ENCODE measurements around the gene PANK1. TPM values are rescaled to one million over a fixed set of nuclear protein-coding genes. Genes with fewer than 3 reads are reported as not detected.

The PANK1 gene
- total and polyA plus RNA-seq, 9 of the 15 experiments (the other 6 are each of a cell fraction or from before 2014, with no cell fraction given): 1.7 to 10.7 (median 6.5) TPM

- TF ChIP-seq, protein P1, sequence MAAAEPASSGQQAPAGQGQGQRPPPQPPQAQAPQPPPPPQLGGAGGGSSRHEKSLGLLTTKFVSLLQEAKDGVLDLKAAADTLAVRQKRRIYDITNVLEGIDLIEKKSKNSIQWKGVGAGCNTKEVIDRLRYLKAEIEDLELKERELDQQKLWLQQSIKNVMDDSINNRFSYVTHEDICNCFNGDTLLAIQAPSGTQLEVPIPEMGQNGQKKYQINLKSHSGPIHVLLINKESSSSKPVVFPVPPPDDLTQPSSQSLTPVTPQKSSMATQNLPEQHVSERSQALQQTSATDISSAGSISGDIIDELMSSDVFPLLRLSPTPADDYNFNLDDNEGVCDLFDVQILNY (CRISPR knock-in tag; IDR thresholded peaks at IDR 0.05): no peak
- TF ChIP-seq MEF2A (IDR thresholded peaks at IDR 0.05; ENCODE audit: control insufficient read depth, low read depth, low read length): no peak
These were observed 78.0 kb downstream of the PANK1 start (continued) for GRCh38 chr10:89566992-89567391.

- H2AFZ ChIP-seq (ENCODE audit: low read depth, low read length): no peak overlapping the region
- 14% methylated on average over 10 of the region's 10 CpGs for WGBS (ENCODE audit: insufficient coverage, low coverage, missing lambda C conversion rate)
- no peaks in the 10 kb centered on the region for H3K9me1 ChIP-seq (ENCODE audit: control insufficient read depth, insufficient read depth, low read length)
- H3K9ac ChIP-seq (ENCODE audit: insufficient read depth in 1 of 2, low read depth in 2 of 2, low read length in 2 of 2): no peak overlapping the region
- FAIRE-seq (no peak), DNase-seq (ENCODE audit: extremely low read depth in 1 of 4, low spot score in 3 of 4) (no peak), ATAC-seq (no peak)
- H3K79me2 ChIP-seq (ENCODE audit: control insufficient read depth, insufficient read depth, low read length): no peaks in the 10 kb centered on the region
- no TSS peak for BruUV-seq (replicated peaks)
- no peaks in the 10 kb centered on the region for H4K20me1 ChIP-seq (replicated peaks; ENCODE audit: control insufficient read depth, insufficient read depth, low read length)
- no peaks in the 10 kb centered on the region for H3K4me1 ChIP-seq (replicated peaks in 1 of 2; ENCODE audit: control insufficient read depth in 2 of 2, insufficient read depth in 2 of 2, low read length in 2 of 2)
- no peaks in the 10 kb centered on the region for H3K9me3 ChIP-seq (replicated peaks; ENCODE audit: control insufficient read depth, insufficient read depth, low read depth, low read length)
- no peak overlapping the region for H3K27ac ChIP-seq (ENCODE audit: extremely low read depth, low read depth, low read length)
- no peak overlapping the region for H3K4me2 ChIP-seq (ENCODE audit: insufficient read depth, low read length)
- TF ChIP-seq NELFE (IDR thresholded peaks at IDR 0.05; ENCODE audit: insufficient read depth, insufficient read length) (no peak), PHB (CRISPR knock-in tag; IDR thresholded peaks at IDR 0.05) (no peak), RBM25 (IDR thresholded peaks at IDR 0.05; ENCODE audit: low read depth, low read length, severe bottlenecking) (no peak), POLR2AphosphoS5 (IDR thresholded peaks at IDR 0.05; ENCODE audit: control insufficient read depth, insufficient read depth, low read depth, low read length) (no peak), KAT8 (IDR thresholded peaks at IDR 0.05; ENCODE audit: low read depth) (no peak)
- TF ChIP-seq, protein P2, sequence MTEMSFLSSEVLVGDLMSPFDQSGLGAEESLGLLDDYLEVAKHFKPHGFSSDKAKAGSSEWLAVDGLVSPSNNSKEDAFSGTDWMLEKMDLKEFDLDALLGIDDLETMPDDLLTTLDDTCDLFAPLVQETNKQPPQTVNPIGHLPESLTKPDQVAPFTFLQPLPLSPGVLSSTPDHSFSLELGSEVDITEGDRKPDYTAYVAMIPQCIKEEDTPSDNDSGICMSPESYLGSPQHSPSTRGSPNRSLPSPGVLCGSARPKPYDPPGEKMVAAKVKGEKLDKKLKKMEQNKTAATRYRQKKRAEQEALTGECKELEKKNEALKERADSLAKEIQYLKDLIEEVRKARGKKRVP (CRISPR knock-in tag; IDR thresholded peaks at IDR 0.05): no peak
- H3K4me3 ChIP-seq: no peak overlapping the region
- H3K36me3 ChIP-seq (ENCODE audit: control insufficient read depth, insufficient read depth, low read length): no peaks in the 10 kb centered on the region
- ChIA-PET CTCF (ENCODE audit: low intra/inter-chr PET ratio) (no interaction called here), POLR2A (no interaction called here)
- H3K27me3 ChIP-seq (ENCODE audit: control insufficient read depth in 2 of 2, insufficient read depth in 2 of 2, low read length in 2 of 2): peaks cover 0 to 4% of the 10 kb centered on the region in 2 experiments; a peak in 1 of 5 replicates
- intact Hi-C loops (cut with micrococcal nuclease): loop anchor here (10.0 kb wide), 1 partner anchor 272 kb away; no protein-coding TSS in a partner anchor
- in situ Hi-C loops (cut with MboI): no loop called here
These were observed 78.7 kb downstream of the PANK1 start for GRCh38 chr10:89566095-89566950.
